Thyroid gland (tissue), 4 donors: ENCODE data around the gene HIPK4. TPM values are rescaled to one million over a fixed set of nuclear protein-coding genes. Genes with fewer than 3 reads are reported as not detected.

Source experiments
- DNase-seq, 2 donors: peaks; one replicate each; pipeline ENCODE4 v3.0.0-alpha.2; 2019
- H3K27ac ChIP-seq, 3 donors: fragments of 200-600 bp; sonication (generic); 1 replicate in 2 of 3; 2 replicates in 1 of 3; pipeline ENCODE4 v1.5.1; 2016 to 2019; ENCODE audit warnings: mild to moderate bottlenecking in 1 of 3, moderate library complexity in 1 of 3
- H3K27me3 ChIP-seq: fragments of 200-600 bp; sonication (generic); one replicate; pipeline ENCODE4 v1.5.1; 2019
- H3K36me3 ChIP-seq, 2 donors: fragments of 200-600 bp; sonication (generic); one replicate each; pipeline ENCODE4 v1.5.1; 2016 to 2019
- H3K4me1 ChIP-seq, 2 donors: fragments of 200-600 bp; sonication (generic); one replicate each; pipeline ENCODE4 v1.5.1; 2017 to 2019
- H3K4me3 ChIP-seq, 3 donors: fragments of 200-600 bp; sonication (generic); replicated peaks in 1 of 3; 1 replicate in 2 of 3; 2 replicates in 1 of 3; pipeline ENCODE4 v1.5.1; 2016; ENCODE audit warnings: mild to moderate bottlenecking in 1 of 3
- H3K9me3 ChIP-seq: fragments of 200-600 bp; sonication (generic); one replicate; pipeline ENCODE4 v1.5.1; 2017
- CTCF ChIP-seq, 6 experiments: fragments of 200-600 bp in 3 of 6; fragments of 450-650 bp in 3 of 6; sonication (generic) in 3 of 6; IDR thresholded peaks; one replicate each; pipeline ENCODE4 v1.5.1; 2016 to 2019; ENCODE audit warnings: antibody characterized with exemption in 6 of 6, mild to moderate bottlenecking in 2 of 6, inconsistent platforms in 1 of 6, moderate library complexity in 1 of 6
- POLR2A ChIP-seq, 2 donors: fragments of 450-650 bp; IDR thresholded peaks; one replicate each; pipeline ENCODE4 v1.6.1; 2017; ENCODE audit warnings: antibody characterized with exemption in 2 of 2, mild to moderate bottlenecking in 2 of 2, moderate library complexity in 1 of 2
- WGBS, 2 donors: methylation state at CpG; one replicate each; pipeline ENCODE4 v1.1.5; 2017; 5-methylcytosine and 5-hydroxymethylcytosine counted together
- intact Hi-C: fragments of 100-400 bp; cut with DNase I; formaldehyde crosslinking; loops from one replicate; pipeline ENCODE4 v1.15.1; 2023
- total RNA-seq, 4 donors: library from RNA; depleted of rRNA; stranded (reverse); fragments of >200 nt; gene quantifications; one replicate each; pipeline ENCODE4 v1.2.3, GENCODE V29; 2016

HIPK4 gene
- total RNA-seq, 4 donors from 2014 or later, result 0.22 to 0.27 TPM; not detected in 2

DNA sequence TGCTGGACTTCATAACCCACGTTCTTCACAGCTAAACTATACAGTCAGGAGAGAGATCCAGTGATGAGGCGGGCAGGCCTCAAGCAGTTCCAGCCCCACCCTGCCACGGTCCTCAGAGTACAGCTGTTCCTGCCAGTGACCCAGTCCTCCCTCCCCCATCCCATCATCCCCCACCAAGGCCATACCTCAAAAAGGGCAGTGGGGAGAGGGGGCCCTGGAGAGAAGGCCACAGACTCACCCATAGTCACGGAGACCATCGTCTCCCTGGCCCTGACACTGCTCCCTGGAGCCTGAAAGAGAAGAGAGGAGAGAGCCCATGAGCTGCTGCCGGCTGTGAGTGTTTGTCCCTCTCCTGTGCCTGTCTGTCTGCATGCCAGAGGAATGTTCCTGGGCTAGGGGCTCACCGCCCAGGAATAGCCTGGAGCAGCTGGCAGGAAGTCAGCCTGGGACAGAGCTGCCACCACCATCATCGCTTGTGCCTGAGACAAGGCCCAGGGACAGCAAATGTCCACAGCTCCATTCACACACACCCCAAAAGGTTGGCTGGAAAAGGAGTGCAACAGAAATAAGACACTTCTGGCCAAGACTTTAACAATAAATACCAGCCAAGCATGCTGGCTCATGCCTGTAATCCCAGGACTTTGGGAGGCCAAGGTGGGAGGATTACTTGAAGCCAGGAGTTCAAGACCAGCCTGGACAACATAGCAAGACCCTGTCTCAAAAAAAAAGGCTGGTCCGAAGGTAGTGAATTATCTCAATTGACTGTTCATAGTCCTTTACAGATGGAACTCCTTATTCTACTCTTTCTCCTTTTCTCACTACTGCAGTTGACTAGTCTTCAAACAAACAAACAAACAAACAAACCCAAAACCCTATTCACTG is 48.1 kb downstream of the HIPK4 start:
- no peaks in the 10 kb centered on the region for H3K9me3 ChIP-seq
- no peak overlapping the region for H3K27ac ChIP-seq
- TF ChIP-seq CTCF (IDR thresholded peaks at IDR 0.05) (no peak), POLR2A (IDR thresholded peaks at IDR 0.05) (no peak)
- H3K4me1 ChIP-seq, result no peaks in the 10 kb centered on the region
- no peaks in the 10 kb centered on the region for H3K27me3 ChIP-seq
- 81 to 87% methylated on average over 7 of the region's 9 CpGs for WGBS, 2 donors
- peak; percentile 6 to 27 for DNase-seq
- no peak overlapping the region for H3K4me3 ChIP-seq
- intact Hi-C loops, result loop anchor here (10.0 kb wide), 1 partner anchor 103 kb away; the partner anchor contains the start of gene SERTAD3
- no peaks in the 10 kb centered on the region for H3K36me3 ChIP-seq

GRCh38 chr19:40339018-40339728 is 50.8 kb downstream of the HIPK4 start:
- TF ChIP-seq CTCF (IDR thresholded peaks at IDR 0.05), result no peak
- TF ChIP-seq POLR2A (IDR thresholded peaks at IDR 0.05), result no peak
- H3K27ac ChIP-seq, result no peak overlapping the region
- no peaks in the 10 kb centered on the region for H3K4me1 ChIP-seq
- no peak overlapping the region for H3K4me3 ChIP-seq
- no peaks in the 10 kb centered on the region for H3K9me3 ChIP-seq
- H3K27me3 ChIP-seq, result no peaks in the 10 kb centered on the region
- DNase-seq, result no peak
- peaks cover 3 to 11% of the 10 kb centered on the region in 2 donors for H3K36me3 ChIP-seq
- intact Hi-C loops, result no loop called here
- WGBS, 2 donors, result 94 to 98% methylated on average over 4 of the region's 4 CpGs

DNA sequence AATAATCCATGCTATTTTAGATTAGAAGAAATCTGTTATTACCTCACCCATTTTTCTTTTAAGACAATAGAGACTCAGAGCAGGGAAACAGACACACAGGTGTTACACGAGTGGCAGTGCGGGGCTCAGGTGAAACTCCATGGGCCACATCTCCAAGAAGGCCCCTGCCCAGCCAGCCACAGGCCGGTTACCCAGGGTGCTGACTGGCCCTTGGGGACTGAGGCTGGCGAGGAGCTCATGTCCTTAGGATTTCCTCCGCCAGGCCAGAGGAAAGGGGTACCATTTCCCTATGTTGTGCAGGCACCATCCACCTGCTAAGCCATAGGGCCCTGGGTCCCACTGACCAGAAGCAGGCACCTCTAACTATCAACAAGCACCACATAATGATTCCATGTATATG is 52.4 kb downstream of the HIPK4 start:
- no peak overlapping the region for H3K4me3 ChIP-seq
- intact Hi-C loops, result no loop called here
- no peaks in the 10 kb centered on the region for H3K9me3 ChIP-seq
- no peak for TF ChIP-seq CTCF (IDR thresholded peaks at IDR 0.05)
- TF ChIP-seq POLR2A (IDR thresholded peaks at IDR 0.05), result no peak
- no peak for DNase-seq
- no peaks in the 10 kb centered on the region for H3K4me1 ChIP-seq
- no peaks in the 10 kb centered on the region for H3K27me3 ChIP-seq
- H3K36me3 ChIP-seq, result peaks cover 17 to 26% of the 10 kb centered on the region in 2 donors
- WGBS, 2 donors, result 90 to 100% methylated on average over 3 to 5 of the region's 5 CpGs
- no peak overlapping the region for H3K27ac ChIP-seq

DNA sequence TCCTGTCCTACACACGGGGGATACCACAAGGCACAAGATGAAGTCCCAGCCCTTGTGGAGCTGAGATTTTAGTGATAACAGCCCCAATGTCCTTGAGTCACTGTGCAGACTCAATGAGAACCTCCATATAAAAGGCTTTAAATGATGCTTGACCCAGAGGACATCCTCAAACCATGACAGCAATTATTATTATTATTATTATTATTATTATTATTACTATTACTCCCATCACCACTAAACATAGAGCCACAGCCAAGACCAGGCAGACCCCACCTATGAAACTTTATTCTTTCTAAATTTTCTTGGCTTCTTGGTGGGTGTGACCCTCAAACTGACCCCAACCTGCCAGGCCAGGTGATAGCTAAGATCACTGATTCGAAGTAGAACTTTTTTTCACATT is 52.9 kb downstream of the HIPK4 start:
- intact Hi-C loops, result no loop called here
- H3K36me3 ChIP-seq, result peaks cover 22 to 29% of the 10 kb centered on the region in 2 donors
- no peaks in the 10 kb centered on the region for H3K27me3 ChIP-seq
- no peaks in the 10 kb centered on the region for H3K4me1 ChIP-seq
- WGBS, 2 donors, result 84 to 90% methylated on average over 2 of the region's 2 CpGs
- no peak for TF ChIP-seq POLR2A (IDR thresholded peaks at IDR 0.05)
- no peak for TF ChIP-seq CTCF (IDR thresholded peaks at IDR 0.05)
- no peaks in the 10 kb centered on the region for H3K9me3 ChIP-seq
- no peak for DNase-seq
- no peak overlapping the region for H3K4me3 ChIP-seq
- H3K27ac ChIP-seq, result no peak overlapping the region

- TF ChIP-seq POLR2A (IDR thresholded peaks at IDR 0.05) (no peak), CTCF (IDR thresholded peaks at IDR 0.05) (no peak)
- H3K4me1 ChIP-seq, result no peaks in the 10 kb centered on the region
- H3K36me3 ChIP-seq, result peaks cover 24 to 34% of the 10 kb centered on the region in 2 donors
- H3K27ac ChIP-seq, result no peak overlapping the region
- intact Hi-C loops, result no loop called here
- no peaks in the 10 kb centered on the region for H3K27me3 ChIP-seq
- no peak for DNase-seq
- no peak overlapping the region for H3K4me3 ChIP-seq
- no peaks in the 10 kb centered on the region for H3K9me3 ChIP-seq
- WGBS, 2 donors, result 94 to 100% methylated on average over 2 of the region's 2 CpGs
Measured at GRCh38 chr19:40336601-40336900, 53.4 kb downstream of the HIPK4 start.
